Measurements from ENCODE around the gene PNMA8B.
"Not testable (repeated sequence)": the region's sequence is repeated elsewhere in the genome, so short reads cannot be mapped to it uniquely, and the experiment has no call there.

Gene PNMA8B

DNA sequence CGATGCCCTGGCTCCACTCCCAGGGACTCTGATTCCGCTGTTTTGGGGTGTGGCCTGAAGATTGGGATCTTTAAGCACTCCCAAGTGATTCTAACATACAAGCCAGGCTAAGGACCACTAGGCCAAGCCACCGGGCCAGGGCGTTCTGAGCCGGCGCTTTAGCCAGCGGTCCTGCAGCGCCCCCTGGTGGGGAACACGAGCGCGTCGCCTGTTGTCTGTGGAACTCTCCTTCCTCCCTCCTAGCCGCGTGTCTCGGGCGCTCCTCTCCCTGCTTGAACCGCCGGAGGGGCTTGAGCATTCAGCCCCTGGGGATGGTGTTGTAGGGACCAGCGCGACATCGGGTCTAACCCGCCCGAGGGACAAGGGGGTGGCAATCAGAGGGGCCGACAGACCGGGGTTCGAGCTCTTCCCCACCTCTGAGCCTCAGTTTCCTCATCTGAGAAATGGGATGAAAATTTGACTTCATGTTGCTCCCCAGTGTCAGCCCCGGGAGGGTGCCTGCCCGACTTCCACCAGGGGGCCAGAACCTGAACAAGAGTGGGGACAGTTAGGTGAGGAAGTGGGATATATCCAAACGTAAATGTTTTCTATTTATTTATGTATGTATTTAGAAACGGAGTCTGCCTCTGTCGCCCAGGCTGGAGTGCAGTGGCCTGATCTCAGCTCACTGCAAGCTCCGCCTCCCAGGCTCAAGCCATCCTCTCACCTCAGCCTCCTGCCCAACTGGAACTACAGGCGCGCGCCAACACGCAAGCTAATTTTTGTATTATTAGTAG, 18.0 kb upstream of the PNMA8B start:
- H3K27ac ChIP-seq, result no peak overlapping the region
- no peak for TF ChIP-seq ZFX (IDR thresholded peaks at IDR 0.05; ENCODE audit: borderline replicate concordance)
- TF ChIP-seq, protein P1, sequence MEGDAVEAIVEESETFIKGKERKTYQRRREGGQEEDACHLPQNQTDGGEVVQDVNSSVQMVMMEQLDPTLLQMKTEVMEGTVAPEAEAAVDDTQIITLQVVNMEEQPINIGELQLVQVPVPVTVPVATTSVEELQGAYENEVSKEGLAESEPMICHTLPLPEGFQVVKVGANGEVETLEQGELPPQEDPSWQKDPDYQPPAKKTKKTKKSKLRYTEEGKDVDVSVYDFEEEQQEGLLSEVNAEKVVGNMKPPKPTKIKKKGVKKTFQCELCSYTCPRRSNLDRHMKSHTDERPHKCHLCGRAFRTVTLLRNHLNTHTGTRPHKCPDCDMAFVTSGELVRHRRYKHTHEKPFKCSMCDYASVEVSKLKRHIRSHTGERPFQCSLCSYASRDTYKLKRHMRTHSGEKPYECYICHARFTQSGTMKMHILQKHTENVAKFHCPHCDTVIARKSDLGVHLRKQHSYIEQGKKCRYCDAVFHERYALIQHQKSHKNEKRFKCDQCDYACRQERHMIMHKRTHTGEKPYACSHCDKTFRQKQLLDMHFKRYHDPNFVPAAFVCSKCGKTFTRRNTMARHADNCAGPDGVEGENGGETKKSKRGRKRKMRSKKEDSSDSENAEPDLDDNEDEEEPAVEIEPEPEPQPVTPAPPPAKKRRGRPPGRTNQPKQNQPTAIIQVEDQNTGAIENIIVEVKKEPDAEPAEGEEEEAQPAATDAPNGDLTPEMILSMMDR (IDR thresholded peaks at IDR 0.05), result peak; percentile 91

DNA sequence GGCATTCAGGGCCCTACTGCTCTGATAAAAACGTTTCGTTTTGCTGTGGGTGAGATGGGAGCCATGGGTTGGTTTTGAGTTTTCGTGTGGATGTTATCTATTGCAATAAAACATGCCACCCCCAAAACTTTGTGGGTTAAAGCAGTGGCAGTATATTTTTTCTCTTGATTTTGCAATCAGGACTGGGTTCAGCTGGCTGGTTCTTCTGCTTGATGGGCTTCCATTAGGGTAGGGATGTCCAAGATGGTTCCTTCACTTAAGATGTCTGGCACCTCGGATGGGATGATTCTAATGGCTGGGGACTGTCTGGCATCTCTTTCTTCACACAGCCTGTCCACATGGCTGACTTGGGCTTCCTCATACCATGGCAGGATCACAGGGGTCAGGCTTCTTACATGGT, 15.6 kb upstream of the PNMA8B start:
- TF ChIP-seq ZFX (IDR thresholded peaks at IDR 0.05; ENCODE audit: borderline replicate concordance), result no peak
- TF ChIP-seq, protein P1 (IDR thresholded peaks at IDR 0.05), result no peak
- no peak overlapping the region for H3K27ac ChIP-seq

DNA sequence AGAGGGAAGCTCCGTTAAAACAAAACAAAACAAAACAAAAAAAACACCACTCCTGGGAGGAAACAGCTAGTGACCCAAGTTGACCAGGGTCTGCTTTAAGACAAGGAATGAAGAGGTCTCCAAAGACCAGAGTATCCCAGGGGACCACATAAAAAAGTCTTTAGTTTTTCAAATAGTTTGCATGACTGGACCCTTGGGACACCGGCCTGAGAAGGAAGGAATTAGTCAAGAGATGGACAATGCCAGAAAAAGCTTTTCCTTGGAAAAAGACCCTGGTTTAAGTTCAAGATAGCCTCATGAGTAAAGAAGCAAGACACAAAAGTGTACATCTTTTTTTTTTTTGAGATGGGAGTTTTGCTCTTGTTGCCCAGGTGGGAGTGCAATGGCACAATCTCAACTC, 12.5 kb upstream of the PNMA8B start:
- TF ChIP-seq, protein P1 (IDR thresholded peaks at IDR 0.05), result no peak
- TF ChIP-seq ZFX (IDR thresholded peaks at IDR 0.05; ENCODE audit: borderline replicate concordance), result no peak

DNA sequence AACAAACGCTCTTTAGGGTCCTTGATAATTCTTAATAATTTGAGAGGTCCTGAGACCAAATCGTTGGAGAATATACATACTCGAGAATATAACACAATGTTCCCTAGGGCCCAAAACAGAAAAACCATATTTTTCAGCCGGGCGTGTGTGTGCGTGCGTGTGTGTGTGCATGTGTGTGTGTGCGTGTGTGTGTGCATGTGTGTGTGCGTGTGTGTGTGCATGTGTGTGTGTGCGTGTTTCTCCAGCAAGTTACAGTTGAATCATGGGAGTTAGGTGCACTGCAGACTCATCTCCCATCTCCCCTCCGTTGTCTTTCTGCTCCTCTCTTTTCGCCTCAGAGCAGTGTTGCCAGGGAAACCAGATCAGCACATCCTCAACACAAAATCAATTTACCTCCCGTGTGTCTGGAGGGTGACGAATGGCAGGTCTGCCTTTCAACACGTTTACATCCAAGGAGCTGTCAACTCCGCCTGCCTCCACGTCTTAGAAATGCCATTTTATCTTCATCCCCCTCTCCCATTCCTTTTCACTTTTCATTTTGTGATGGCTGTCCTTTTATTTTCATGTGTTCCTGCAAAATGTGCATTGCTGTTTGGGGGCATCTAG, 8.3 kb upstream of the PNMA8B start:
- TF ChIP-seq ZFX (IDR thresholded peaks at IDR 0.05; ENCODE audit: borderline replicate concordance), result no peak
- TF ChIP-seq, protein P1 (IDR thresholded peaks at IDR 0.05), result no peak
- H3K27ac ChIP-seq, result no peak overlapping the region

More for the DNA sequence above, 12.5 kb upstream of the PNMA8B start:
- no peak overlapping the region for H3K27ac ChIP-seq

DNA sequence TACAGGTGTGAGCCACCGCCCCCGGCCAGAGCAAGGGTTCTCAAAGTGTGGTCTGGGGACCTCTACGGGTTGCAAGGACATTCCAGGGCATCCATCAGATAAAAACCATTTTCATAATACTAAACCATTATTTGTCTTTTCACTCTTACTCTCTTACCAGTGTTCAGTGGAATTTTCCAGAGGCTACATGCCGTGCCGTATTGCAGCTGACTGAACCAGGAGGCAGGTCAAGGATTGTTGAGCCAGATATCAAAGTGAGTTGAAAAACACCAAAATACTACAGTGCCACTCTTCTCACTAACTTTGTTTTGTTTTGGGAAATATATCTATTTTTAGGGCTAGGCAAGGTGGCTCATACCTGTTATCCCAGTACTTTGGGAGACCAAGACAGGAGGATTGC, 7.2 kb upstream of the PNMA8B start:
- TF ChIP-seq, protein P1 (IDR thresholded peaks at IDR 0.05), result no peak
- no peak for TF ChIP-seq ZFX (IDR thresholded peaks at IDR 0.05; ENCODE audit: borderline replicate concordance)
- no peak overlapping the region for H3K27ac ChIP-seq

DNA sequence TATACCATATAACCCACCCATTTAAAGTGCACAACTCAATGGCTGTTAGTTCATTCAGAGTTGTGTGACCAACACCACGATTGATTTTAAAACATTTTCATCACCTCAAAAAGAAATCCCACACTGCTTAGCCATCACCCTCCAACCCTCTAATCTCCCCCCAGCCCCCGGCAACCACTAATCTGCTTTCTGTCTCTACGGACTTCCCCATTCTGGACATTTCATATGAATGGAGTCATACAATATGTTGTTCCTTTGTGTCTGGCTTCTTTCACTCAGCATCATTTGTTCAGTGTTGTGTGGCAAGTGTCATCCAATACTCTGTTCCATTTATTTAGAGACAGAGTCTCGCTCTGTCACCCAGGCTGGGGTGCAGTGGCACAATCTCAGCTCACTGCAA, 4.0 kb upstream of the PNMA8B start:
- no peak for TF ChIP-seq ZFX (IDR thresholded peaks at IDR 0.05; ENCODE audit: borderline replicate concordance)
- TF ChIP-seq, protein P1 (IDR thresholded peaks at IDR 0.05), result no peak
- no peak overlapping the region for H3K27ac ChIP-seq

DNA sequence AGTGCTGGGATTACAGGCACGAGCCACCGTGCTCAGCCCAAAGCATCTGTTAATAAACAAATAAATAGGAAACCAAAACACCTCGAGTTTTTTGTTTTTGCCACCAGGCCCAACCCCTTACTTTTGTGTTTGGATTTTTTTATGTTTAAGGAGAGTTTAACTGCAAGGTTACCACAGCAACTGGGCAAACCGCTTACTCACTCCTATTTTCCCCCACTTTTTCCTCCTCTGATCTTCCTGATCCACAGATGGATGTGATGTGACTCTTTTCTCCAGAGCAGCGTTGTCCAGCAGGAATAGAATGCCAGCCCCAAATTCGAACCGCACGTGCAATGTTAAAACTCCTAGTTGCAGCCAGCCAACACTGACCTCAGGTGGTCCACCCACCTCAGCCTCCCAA, 2.1 kb upstream of the PNMA8B start:
- no peak overlapping the region for H3K27ac ChIP-seq
- TF ChIP-seq, protein P1 (IDR thresholded peaks at IDR 0.05), result no peak
- no peak for TF ChIP-seq ZFX (IDR thresholded peaks at IDR 0.05; ENCODE audit: borderline replicate concordance)

DNA sequence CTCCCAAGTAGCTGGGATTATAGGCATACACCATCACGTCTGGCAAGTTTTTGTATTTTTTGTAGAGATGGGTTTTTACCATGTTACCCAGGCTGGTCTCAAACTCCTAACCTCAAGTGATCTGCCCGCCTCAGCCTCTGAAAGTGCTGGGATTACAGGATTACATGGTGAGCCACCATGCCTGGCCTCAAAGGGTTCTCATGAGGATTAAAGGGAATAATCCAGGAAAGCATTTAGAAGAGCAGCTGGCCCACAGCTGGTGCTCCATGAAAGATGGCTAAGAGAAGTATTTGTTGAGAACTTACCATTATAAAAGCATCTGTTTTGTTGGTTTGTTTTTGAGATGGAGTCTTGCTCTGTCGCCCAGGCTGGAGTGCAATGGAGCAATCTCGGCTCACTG, 1.2 kb upstream of the PNMA8B start:
- H3K27ac ChIP-seq, result not testable (repeated sequence)

Data from 22Rv1 (cell line).